GM12878 (cell line): ENCODE data around the gene TRPC1. TPM values are rescaled to one million over a fixed set of nuclear protein-coding genes. Genes with fewer than 3 reads are reported as not detected.

Experiments used
- ATF2 ChIP-seq: IDR thresholded peaks from 2 replicates; pipeline ENCODE4 v1.6.1; 2012; ENCODE audit warnings: low read length, inconsistent platforms
- E2F8 ChIP-seq: fragments of 450-650 bp; IDR thresholded peaks from 2 replicates; pipeline ENCODE4 v1.6.1; 2018; ENCODE audit warnings: mild to moderate bottlenecking, low read depth, moderate library complexity; ENCODE audit not compliant: partially characterized antibody
- NBN ChIP-seq: fragments of 450-650 bp; IDR thresholded peaks from 2 replicates; pipeline ENCODE4 v1.6.1; 2016
- RAD51 ChIP-seq: fragments of 450-650 bp; IDR thresholded peaks from 2 replicates; pipeline ENCODE4 v1.6.1; 2016; ENCODE audit warnings: moderate library complexity, mild to moderate bottlenecking, inconsistent platforms
- RFX5 ChIP-seq: IDR thresholded peaks from 2 replicates; pipeline ENCODE4 v1.6.1; 2011; ENCODE audit warnings: low read depth, low read length, improper control_type of control experiment
- SMAD1 ChIP-seq: fragments of 450-650 bp; IDR thresholded peaks from 2 replicates; pipeline ENCODE4 v1.6.1; 2018; ENCODE audit warnings: mild to moderate bottlenecking, low read depth; ENCODE audit not compliant: partially characterized antibody
- SP1 ChIP-seq: IDR thresholded peaks from one replicate; pipeline ENCODE4 v1.6.1; 2011; ENCODE audit warnings: low read depth, low read length
- SUPT20H ChIP-seq: IDR thresholded peaks from 2 replicates; pipeline ENCODE4 v1.6.1; 2011; ENCODE audit warnings: low read depth, mild to moderate bottlenecking, low read length, moderate library complexity, borderline replicate concordance; ENCODE audit not compliant: control insufficient read depth
- TCF12 ChIP-seq: IDR thresholded peaks from 2 replicates; pipeline ENCODE4 v1.6.1; 2011; ENCODE audit warnings: low read depth, mild to moderate bottlenecking, low read length
- YBX1 ChIP-seq: fragments of 450-650 bp; IDR thresholded peaks from 2 replicates; pipeline ENCODE4 v1.6.1; 2016; ENCODE audit warnings: antibody characterized with exemption
- polyA plus RNA-seq, 11 experiments: library from polyadenylated mRNA; depleted of rRNA in 4 of 11; unstranded in 6 of 11; stranded (reverse) in 5 of 11; fragments of >200 nt; fragmentation: Nextera tagmentation in 4 of 11; fragmentation: Illumina TruSeq in 1 of 11; extraction: Ambion mirVana in 4 of 11; extraction: Trizol in 1 of 11; gene quantifications; 1 replicate in 1 of 11; 2 replicates in 10 of 11; pipeline versions ENCODE4 v1.2.1 to v1.2.3, GENCODE V29; 2011 to 2016; ENCODE audit warnings: inconsistent platforms in 2 of 11, missing spikeins in 2 of 11, low read depth in 1 of 11
- total RNA-seq, 4 experiments: library from RNA; depleted of rRNA in 3 of 4; stranded (reverse); fragments of >200 nt in 3 of 4; fragmentation: Illumina TruSeq in 1 of 4; extraction: Trizol in 1 of 4; gene quantifications; 2 replicates each; pipeline versions ENCODE4 v1.2.1 to v1.2.3, GENCODE V29; 2013 to 2021
- TF ChIP-seq, protein P1 (sequence below): fragments of 450-650 bp; conservative IDR thresholded peaks from 2 replicates; pipeline ENCODE4 v1.6.1; 2017; ENCODE audit warnings: mild to moderate bottlenecking, moderate library complexity
- TF ChIP-seq, protein P2 (sequence below): fragments of 450-650 bp; IDR thresholded peaks from 2 replicates; pipeline ENCODE4 v1.6.1; 2017; ENCODE audit warnings: mild to moderate bottlenecking
- TF ChIP-seq, protein P3 (sequence below): IDR thresholded peaks from 2 replicates; pipeline ENCODE4 v1.6.1; 2012; ENCODE audit warnings: improper control_type of control experiment, low read depth, low read length; ENCODE audit not compliant: insufficient replicate concordance
- TF ChIP-seq, protein P4 (sequence below): fragments of 450-650 bp; IDR thresholded peaks from 2 replicates; pipeline ENCODE4 v1.6.1; 2014; ENCODE audit warnings: mild to moderate bottlenecking

The TRPC1 gene
- total and polyA plus RNA-seq, 10 of the 15 experiments (the other 5 are each of a cell fraction or from before 2014, with no cell fraction given): 0.05 to 2.9 (median 0.17) TPM

GRCh38 chr3:142794508-142794907, 70.7 kb downstream of the TRPC1 start (continued):
- TF ChIP-seq SMAD1 (no peak), E2F8 (no peak), SUPT20H (no peak), RAD51 (no peak), YBX1 (no peak), RFX5 (no peak), SP1 (no peak), TCF12 (no peak), ATF2 (no peak), NBN (no peak)
- TF ChIP-seq, protein P1, sequence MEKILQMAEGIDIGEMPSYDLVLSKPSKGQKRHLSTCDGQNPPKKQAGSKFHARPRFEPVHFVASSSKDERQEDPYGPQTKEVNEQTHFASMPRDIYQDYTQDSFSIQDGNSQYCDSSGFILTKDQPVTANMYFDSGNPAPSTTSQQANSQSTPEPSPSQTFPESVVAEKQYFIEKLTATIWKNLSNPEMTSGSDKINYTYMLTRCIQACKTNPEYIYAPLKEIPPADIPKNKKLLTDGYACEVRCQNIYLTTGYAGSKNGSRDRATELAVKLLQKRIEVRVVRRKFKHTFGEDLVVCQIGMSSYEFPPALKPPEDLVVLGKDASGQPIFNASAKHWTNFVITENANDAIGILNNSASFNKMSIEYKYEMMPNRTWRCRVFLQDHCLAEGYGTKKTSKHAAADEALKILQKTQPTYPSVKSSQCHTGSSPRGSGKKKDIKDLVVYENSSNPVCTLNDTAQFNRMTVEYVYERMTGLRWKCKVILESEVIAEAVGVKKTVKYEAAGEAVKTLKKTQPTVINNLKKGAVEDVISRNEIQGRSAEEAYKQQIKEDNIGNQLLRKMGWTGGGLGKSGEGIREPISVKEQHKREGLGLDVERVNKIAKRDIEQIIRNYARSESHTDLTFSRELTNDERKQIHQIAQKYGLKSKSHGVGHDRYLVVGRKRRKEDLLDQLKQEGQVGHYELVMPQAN: no peak
- TF ChIP-seq, protein P2, sequence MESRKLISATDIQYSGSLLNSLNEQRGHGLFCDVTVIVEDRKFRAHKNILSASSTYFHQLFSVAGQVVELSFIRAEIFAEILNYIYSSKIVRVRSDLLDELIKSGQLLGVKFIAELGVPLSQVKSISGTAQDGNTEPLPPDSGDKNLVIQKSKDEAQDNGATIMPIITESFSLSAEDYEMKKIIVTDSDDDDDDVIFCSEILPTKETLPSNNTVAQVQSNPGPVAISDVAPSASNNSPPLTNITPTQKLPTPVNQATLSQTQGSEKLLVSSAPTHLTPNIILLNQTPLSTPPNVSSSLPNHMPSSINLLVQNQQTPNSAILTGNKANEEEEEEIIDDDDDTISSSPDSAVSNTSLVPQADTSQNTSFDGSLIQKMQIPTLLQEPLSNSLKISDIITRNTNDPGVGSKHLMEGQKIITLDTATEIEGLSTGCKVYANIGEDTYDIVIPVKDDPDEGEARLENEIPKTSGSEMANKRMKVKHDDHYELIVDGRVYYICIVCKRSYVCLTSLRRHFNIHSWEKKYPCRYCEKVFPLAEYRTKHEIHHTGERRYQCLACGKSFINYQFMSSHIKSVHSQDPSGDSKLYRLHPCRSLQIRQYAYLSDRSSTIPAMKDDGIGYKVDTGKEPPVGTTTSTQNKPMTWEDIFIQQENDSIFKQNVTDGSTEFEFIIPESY: no peak
- TF ChIP-seq, protein P3, sequence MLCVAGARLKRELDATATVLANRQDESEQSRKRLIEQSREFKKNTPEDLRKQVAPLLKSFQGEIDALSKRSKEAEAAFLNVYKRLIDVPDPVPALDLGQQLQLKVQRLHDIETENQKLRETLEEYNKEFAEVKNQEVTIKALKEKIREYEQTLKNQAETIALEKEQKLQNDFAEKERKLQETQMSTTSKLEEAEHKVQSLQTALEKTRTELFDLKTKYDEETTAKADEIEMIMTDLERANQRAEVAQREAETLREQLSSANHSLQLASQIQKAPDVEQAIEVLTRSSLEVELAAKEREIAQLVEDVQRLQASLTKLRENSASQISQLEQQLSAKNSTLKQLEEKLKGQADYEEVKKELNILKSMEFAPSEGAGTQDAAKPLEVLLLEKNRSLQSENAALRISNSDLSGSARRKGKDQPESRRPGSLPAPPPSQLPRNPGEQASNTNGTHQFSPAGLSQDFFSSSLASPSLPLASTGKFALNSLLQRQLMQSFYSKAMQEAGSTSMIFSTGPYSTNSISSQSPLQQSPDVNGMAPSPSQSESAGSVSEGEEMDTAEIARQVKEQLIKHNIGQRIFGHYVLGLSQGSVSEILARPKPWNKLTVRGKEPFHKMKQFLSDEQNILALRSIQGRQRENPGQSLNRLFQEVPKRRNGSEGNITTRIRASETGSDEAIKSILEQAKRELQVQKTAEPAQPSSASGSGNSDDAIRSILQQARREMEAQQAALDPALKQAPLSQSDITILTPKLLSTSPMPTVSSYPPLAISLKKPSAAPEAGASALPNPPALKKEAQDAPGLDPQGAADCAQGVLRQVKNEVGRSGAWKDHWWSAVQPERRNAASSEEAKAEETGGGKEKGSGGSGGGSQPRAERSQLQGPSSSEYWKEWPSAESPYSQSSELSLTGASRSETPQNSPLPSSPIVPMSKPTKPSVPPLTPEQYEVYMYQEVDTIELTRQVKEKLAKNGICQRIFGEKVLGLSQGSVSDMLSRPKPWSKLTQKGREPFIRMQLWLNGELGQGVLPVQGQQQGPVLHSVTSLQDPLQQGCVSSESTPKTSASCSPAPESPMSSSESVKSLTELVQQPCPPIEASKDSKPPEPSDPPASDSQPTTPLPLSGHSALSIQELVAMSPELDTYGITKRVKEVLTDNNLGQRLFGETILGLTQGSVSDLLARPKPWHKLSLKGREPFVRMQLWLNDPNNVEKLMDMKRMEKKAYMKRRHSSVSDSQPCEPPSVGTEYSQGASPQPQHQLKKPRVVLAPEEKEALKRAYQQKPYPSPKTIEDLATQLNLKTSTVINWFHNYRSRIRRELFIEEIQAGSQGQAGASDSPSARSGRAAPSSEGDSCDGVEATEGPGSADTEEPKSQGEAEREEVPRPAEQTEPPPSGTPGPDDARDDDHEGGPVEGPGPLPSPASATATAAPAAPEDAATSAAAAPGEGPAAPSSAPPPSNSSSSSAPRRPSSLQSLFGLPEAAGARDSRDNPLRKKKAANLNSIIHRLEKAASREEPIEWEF: no peak
- TF ChIP-seq, protein P4, sequence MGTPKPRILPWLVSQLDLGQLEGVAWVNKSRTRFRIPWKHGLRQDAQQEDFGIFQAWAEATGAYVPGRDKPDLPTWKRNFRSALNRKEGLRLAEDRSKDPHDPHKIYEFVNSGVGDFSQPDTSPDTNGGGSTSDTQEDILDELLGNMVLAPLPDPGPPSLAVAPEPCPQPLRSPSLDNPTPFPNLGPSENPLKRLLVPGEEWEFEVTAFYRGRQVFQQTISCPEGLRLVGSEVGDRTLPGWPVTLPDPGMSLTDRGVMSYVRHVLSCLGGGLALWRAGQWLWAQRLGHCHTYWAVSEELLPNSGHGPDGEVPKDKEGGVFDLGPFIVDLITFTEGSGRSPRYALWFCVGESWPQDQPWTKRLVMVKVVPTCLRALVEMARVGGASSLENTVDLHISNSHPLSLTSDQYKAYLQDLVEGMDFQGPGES: no peak
